ENCODE measurements around the gene GRM8.
A peak's percentile ranks its signal among the peaks of the same experiment; 100 is the strongest.
"Not testable (repeated sequence)": the region's sequence is repeated elsewhere in the genome, so short reads cannot be mapped to it uniquely, and the experiment has no call there.

GRM8 gene

DNA sequence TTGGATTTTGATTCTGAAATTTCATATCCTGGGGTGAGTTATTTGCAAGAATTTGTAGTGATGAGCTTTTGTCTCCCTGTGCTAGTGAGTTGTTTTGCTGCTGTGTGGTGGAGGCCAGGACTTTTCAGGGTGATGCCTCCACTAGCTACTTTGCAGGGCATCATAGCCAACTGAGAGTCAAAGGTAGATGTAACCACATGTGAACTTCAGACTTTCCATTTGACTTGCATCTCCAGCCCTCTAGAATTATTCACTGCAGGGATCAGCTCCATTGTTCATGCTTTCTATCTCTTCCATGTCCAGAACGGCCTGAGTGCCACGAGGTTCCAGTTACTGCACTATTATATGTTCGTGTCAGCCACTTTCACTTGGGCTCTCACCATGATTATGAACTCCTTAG is 534.3 kb downstream of the GRM8 start:
- no peak for DNase-seq (ENCODE audit: low spot score)

DNA sequence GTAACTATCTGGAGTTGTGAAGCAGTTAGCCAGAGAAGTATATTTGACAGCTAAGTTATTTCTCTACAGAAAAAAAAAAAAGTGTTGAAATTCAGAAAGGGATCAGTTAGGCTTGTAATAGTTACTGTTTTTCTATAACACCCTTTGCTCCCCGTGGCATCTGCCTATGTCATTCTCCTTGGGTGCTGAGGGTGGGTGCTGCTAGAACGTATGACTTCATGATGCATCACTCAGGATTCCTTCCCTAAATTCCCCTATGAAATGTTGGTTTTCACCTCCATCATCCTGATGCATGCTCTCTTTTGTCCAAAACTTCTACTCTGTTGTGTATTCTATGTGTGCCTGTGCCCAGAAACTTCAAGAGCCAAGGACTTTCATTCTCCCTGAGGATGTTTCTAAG is 536.4 kb downstream of the GRM8 start:
- DNase-seq (ENCODE audit: low spot score), result no peak

DNA sequence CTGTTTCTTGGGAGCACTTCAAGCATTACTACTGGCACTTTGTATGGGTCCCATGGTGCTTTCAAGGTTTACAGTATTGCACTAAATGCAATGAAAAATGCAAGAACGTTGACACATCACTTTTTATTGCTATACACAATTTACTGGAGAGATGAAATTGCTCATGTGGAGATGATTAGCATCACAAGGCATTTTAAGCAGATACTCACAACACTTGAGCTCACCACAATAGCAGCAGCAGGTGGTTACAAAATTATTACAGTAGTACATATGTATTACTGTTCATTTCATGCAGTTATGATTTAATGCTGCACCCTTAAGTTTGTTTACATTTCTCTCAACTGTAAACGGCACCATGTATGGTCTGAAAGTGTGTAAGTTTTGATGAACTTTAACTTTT is 537.7 kb downstream of the GRM8 start:
- DNase-seq (ENCODE audit: low spot score), result no peak

DNA sequence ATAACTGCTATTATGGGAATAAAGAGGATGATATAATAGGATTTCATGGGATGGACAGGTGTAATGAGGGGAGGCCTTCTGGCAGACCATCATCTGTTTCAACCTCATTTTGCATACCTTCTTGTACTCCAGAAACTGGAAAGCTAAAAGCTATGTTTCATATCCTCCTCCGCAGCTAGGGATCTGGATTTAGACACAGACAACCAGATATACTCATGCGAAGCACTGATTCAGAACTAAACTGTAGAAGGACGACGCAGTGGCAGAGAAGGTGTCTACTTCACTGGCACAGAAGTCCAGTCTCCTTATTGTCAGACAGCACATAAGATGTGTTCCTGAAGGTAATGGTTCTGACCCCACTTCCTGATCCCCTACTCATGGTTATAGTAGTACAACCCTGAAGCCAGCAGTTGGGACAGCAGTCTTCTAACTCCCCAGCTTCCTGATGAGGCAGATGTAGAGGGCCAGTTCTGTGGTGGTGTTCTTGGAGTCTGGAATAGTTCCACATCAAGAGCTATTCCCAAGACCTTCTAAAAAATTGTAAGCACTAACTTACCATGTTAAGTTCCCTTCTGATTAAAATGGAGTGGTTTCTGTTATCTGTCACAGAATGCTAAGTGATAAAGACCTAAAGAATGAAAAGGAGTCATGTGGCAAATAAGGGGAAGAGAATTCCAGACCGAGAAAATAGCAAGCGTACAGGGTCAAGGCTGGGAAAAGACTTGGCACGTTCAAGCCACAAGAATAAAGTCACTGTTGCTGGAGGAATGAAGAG is 550.3 kb downstream of the GRM8 start:
- no peak for DNase-seq (ENCODE audit: low spot score)

DNA sequence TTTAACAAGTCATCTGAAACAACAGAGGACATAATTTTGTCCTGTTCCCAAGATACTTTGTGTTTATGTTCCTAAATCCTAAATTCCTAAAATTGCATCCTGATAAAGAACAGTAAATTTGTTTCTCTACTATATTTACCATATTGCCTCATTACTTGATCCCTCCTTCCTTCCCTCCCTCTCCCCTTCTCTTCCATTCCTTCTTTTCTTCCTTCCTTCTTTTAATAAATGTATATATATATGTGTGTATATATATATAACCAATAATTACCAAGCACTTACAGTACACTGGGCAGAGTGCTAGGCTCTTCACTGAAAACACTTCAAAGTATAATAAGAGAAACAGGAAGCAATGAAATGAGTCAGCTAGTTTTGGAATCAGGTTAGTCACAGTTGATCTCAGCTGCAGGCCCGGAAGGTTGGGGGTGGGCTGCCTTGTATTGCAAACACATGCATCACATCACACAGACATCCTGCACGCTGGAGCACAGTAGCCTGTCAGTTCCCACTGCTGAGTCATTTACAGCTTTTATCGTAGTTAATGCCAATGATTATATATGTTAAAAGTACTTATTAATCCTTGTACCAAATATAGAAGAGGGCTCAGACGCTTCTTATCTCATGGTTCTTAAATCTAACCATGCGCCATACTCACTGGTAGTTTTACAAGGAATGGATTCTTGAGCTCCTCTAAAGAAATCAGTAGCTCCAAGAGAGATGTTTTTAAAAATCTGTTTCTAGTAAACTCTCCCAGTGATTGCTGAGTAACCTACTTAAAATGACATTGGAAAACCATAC is 551.7 kb downstream of the GRM8 start:
- peak; percentile 3 for DNase-seq (ENCODE audit: low spot score)

DNA sequence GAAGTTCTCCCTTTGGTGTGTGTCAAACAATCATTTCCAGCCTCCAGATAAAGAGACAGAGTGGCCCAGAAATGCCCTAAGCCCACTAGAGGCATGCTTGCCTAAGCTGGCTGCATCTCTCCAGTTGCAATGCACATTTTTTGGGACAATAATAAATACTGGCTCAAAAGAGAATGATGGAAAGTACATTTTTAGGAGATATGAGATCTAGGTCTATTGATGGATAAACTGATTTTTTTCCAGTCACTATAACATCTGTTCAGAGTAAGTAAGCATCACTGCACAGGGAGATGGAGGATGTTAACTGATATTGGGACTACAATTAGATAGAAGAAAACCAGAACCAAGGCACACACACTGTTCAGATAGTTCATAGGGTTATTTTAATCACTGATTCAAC is 553.0 kb downstream of the GRM8 start:
- no peak for DNase-seq (ENCODE audit: low spot score)

DNA sequence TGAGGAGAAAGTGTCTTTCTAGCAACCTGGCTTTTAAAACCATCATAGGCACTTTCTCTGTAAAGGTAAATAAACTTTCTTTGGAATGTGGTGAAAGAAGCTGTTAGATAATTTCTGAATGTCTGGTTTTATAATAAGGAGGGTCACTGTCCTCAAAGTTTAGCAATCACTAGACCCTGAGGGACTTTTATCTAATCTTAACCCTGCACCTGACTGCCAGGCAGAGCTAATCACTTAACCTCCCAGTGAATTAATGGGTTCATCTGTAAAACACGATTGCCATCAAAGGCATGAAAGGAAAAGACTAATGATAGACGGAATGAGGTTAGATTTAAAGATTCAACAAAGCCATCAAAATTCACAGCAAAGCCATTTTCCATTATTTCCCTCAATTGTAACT is 553.8 kb downstream of the GRM8 start:
- no peak for DNase-seq (ENCODE audit: low spot score)

DNA sequence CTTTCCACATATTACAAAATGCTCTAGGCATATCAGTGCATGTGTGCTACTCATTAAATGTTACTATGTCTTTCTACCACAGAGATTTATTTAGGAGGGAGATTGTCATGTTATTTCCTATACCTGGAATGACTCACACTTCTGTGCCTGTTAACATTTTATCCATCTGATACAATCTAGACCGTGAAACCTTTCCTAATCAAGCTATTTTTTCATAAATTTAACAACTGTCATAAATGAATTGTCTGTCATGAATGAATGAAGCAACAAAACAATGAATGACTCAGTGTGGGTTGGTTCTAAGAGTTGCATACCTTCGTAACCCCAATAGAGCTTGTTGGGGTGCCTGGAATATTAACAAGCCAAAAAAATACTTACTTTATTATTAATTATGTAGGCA is 554.3 kb downstream of the GRM8 start:
- DNase-seq (ENCODE audit: low spot score), result no peak

DNA sequence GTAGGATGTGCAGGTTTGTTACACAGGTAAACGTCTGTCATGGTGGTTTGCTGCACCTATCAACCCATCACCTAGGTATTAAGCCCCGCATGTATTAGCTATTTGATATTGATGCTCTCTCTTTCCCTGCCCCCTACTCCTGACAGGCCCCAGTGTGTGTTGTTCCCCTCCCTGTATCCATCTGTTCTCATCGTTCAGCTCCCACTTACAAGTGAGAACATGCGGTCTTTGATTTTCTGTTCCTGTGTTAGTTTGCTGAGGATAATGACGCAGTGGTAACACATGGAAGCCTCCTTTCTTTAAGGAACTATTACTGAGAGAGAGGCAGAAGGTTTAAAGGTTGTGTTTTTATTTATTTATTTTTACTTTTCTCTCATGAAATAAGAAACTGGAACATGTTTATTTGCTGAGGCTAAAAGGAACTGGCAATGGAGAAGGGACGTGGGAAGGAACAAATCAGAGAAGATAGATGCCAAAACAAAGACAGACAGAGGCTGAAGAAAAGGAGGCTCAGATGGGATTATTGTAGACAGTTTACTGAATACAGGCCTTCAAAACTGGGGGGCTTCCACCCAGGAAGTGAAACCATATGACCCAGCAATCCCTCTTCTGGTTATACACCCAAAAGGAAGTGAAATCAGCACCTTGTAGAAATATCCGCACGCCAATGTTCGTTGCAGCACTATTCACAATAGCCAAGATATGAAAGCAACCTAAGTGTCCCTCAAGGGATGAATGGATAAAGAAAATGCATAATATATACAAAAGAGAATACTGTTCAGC is 556.3 kb downstream of the GRM8 start:
- no peak for DNase-seq (ENCODE audit: low spot score)

DNA sequence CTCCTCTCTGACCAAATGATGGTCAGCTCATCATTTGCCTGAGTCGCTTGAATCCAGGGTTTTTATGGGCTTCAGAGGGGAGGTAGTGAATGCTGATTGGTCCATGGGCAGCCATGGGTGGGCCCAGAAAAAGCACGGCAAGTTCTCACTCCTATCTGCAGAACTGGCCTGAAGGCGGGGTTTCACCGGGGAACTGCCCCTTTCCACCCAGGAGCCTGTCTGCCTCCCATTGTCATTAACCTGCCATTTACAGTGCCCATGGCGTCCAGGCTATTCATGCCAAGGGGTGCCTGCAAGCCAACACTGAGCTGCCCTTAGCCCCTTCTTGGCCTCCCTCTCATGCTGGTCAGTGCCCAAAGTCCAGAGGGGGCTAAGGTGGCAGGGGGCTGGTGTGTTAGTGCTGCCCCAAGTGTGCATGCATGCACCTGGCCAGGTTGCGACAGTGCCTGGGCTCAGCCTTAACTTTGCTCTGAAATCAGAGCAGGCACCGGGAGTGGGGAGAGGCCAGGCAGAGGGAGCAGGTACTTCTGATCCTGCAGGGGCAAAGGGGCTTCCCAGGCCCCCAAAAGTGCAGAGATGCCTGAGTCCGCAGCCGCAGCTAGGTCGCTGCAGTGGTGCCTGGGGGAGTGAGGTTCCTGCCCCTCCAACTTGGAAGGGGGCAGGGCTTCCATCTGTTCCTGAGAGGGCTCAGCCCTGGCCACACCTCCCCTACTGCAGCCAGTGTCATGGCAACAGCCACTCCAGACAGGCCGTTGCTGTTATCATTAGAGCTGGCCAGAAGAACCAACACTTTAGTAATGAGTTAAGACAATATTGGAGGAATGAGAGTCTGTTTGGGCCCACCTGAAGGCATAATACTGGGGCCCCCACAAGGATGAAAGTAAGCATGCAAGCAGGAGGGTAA is 561.6 kb downstream of the GRM8 start:
- DNase-seq (ENCODE audit: low spot score), result no peak

DNA sequence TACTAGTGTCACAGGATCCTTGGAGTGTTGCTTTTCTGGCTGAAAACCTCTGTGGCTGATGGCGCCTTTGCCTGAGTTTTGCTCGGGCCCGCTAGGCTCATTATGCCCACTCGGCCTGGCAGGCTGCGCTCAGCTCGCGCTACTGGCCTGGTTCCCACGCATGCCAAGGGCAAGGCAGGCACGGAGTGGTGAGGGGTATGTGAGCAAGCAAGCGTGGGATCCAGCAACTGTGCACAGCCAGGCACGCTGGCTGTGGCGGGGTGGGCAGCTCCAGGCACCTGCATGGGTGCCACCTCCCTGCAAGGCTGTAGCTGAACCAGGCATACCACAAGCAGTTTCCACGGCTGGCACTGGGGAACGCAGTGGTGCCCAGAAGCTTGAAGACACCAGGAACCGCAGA is 562.6 kb downstream of the GRM8 start:
- DNase-seq (ENCODE audit: low spot score), result no peak

DNA sequence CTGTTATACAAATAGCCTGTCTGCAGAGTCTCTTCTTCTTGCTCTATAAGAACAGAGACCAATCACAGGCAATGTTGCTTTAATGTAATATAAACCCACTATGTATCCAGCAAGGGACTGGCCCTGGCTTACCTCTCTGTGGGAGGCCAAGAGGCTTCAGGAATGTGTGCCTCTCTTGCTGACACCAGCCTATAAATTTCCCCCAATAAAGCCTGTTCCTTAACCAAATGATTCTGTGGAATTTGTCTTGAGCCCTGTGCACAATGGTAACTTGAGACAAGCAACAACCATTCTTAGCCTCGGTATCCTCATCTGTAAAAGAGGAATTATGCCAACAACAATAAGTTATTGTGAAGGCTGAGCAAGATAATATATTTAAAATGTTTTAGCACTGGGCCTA is 563.7 kb downstream of the GRM8 start:
- DNase-seq (ENCODE audit: low spot score), result no peak

DNA sequence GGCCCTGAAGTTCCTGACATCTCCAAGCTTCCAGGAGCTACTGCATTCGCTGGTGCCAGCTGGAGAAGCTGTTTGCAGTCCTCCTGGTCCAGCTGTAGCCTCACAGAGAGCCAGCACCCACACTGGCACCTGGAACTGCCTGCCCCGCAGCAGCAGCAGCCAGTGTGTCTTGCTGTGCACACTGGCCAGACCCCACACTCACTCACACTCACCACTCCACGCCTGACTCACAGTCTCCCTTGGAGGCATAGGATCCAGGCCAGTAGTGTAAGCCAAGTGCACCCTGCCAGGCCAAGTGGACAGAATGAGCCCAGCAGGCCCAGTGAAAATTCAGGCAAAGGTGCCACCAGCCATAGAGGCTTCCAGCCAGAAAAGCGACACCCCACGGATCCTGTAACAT is 566.3 kb downstream of the GRM8 start:
- DNase-seq (ENCODE audit: low spot score), result no peak

DNA sequence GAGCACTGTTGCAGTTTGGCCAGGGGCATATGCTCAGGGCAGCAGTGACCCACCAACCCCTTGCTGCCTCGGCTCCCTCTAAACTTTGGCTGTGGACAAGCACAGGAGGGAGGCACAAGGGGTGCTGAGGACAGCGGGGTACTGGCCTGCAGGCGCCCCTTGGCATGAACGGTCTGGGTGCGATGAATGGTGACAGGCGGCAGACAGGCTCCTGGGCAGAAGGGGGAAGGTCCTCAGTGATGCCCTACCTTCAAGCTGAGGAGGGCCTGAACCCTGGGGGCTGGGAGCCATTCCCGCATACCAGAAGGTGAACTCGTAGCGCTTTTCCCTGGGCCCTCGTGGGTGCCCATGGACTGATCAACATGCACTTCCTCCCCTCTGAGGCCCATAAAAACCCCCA is 567.1 kb downstream of the GRM8 start:
- DNase-seq (ENCODE audit: low spot score), result no peak

DNA sequence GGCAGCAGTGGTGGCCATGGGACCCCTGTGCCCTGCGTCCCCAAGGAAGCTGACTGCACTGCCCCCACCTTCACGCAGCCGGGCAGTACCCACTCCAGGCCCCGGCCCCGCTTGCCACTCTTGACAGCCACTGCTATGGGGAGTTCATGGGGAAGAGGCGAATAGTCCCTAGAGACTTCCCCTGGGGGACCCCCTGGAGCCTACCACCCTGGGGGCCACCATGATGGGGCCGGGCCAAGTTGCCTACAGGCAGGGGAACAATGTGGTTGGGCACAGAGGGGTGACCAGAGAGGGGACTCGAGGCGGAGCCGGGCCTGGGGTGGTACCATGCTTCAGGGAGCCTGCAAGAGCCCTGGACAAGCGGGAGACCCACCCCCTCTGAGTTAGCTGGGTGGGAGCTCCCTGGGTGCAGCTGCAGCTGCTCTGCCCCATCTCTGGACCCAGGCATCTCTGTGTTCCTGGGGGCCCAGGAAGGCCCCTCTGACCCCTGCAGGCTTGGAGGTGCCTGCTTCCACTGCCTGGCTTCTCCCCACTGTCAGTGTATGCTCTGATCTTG is 567.6 kb downstream of the GRM8 start:
- no peak for DNase-seq (ENCODE audit: low spot score)

DNA sequence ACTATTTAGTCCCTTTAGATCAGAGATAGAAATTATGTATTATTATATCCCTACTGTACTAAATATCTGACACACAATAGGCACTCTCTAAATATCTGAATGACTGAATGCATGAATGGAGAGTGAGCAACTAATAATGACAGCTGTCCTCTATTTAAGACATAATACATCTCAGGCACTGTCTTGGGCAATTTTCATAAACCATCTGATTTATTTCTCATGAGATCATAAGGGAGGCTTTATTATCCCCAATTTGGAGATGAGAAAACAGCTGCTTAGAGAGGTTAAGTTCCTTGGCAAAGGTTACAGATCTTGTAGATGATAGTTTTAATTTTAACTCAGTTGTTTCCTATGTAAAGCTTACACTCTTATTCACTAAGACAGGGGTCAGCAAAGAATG is 570.6 kb downstream of the GRM8 start:
- no peak for DNase-seq (ENCODE audit: low spot score)

DNA sequence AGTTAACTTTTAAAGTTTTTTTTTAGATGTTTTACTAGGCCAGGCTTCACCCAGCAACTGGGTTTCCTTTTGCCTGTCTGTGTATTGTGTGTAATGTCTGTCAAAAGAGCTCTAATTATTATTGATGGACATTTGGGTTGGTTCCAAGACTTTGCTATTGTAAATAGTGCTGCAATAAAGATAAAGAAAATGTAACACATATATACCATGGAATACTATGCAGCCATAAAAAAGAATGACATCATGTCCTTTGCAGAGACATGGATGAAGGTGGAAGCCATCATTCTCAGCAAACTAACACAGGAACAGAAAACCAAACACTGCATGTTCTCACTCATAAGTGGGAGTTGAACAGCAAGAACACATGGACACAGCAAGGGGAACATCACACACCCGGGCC is 584.0 kb downstream of the GRM8 start:
- not testable (repeated sequence) for DNase-seq (ENCODE audit: low spot score)

DNA sequence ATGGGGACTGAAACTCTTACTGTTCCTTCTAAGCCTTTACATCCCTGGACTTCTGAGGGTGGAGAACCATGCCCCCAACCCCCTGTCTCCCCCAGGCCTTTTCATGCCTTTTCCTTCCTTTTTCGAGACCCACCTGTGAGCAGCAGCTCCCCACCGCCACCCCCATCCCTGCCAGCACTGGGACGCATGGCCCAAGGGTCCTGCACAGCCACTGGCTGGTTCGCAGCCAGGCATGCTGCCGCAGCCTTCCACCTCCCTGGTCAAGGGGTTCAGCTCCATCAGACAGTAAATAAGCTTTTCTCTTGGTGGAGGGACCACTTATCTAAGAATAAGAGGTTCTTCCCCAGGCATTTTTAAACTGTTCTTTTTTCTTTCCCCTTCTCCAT is 584.4 kb downstream of the GRM8 start:
- no peak for DNase-seq (ENCODE audit: low spot score)

DNA sequence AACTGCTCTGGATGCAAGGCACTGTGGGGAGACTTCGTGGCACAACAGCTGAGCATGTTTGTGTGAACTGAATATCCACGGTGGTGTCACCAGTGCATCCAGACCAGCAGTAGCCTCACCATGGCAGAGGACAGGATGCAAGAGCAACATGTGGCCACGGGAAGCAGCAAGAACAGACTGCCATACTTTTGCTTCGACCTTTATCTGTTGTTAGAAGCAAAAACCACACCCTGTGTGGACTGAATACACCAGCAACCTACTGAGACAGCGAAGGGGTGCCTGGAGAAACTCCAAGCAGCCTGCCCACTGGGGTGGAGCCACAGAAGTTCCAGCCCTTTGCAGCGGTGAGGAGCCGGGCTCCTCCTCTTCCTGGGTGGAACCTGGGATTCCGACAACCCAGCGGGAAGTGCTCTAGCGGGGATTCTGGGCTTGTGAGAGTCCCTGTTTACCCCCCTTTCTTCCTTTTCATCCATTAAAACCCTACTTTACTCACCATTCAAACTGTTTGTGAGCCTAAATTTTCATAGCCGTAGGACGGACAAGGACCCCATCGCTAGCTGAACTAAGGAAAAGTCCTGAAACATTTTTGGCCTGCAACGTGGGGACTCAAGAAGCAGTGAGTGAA is 584.9 kb downstream of the GRM8 start:
- no peak for DNase-seq (ENCODE audit: low spot score)

DNA sequence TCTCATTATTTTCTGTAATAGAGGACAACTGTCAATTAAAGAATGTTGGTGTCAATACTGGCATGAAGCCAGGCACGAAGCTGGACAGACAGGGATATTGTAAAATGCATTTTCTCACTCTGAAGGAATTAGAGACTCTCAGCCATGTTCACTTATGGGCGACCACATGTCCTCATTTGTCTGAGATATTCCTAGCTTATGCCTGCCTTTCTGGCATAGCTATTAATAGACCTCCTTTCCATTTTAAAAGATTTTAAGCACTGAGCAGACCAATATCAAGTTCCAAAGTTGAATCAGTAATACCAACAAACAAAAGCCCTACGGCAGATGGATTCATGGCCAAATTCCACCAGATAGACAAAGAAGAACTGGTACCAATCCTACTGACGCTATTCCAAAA is 589.9 kb downstream of the GRM8 start:
- no peak for DNase-seq (ENCODE audit: low spot score)

DNA sequence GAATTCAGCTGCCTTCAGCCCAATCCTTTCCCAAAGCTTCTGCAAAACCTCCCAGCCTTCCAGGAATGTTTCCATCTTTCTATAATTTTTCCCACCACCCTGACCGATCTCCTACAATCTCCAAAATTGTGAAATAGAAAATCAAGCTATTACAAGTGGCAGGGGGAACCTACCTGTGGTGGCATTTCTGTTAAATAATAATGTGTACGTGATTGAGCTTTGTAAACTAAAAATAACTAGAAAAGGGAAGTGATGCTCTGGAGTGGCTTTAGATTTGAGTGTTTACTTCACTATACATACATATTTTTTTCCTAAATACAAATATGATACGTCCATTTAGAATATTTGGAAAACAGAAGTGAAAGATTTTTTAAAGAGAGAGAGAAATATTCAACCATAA is 593.6 kb downstream of the GRM8 start:
- no peak for DNase-seq (ENCODE audit: low spot score)

Data from globus pallidus (tissue), 1 donor.